CD14-positive monocyte (primary cell): Measurements from ENCODE around the gene ACBD6. TPM values are rescaled to one million over a fixed set of nuclear protein-coding genes. Genes with fewer than 3 reads are reported as not detected.

Experiments used
- DNase-seq, 3 donors: peaks; one replicate each; pipeline ENCODE4 v3.0.0-alpha.2; 2011 to 2022
- H2AFZ ChIP-seq: 2 replicates; pipeline ENCODE4 v1.6.0; 2012; ENCODE audit warnings: mild to moderate bottlenecking, low read depth, low read length, inconsistent platforms; ENCODE audit not compliant: insufficient read depth, poor library complexity, severe bottlenecking
- H3K27ac ChIP-seq, 2 donors: 1 replicate in 1 of 2; 2 replicates in 1 of 2; pipeline ENCODE4 v1.5.1; 2012 to 2013; ENCODE audit warnings: low read length in 2 of 2, control low read depth in 1 of 2, inconsistent platforms in 1 of 2, low read depth in 1 of 2, mild to moderate bottlenecking in 1 of 2
- H3K27me3 ChIP-seq, 2 donors: one replicate each; pipeline versions ENCODE4 v1.6.0 to v1.6.1; 2011 to 2013; ENCODE audit warnings: low read length in 2 of 2; ENCODE audit not compliant: control insufficient read depth in 2 of 2, insufficient read depth in 2 of 2
- H3K36me3 ChIP-seq, 2 donors: replicated peaks in 1 of 2; 1 replicate in 1 of 2; 2 replicates in 1 of 2; pipeline versions ENCODE4 v1.5.1 to v1.6.1; 2012 to 2013; ENCODE audit warnings: low read length in 2 of 2, control low read depth in 1 of 2, inconsistent platforms in 1 of 2, mild to moderate bottlenecking in 1 of 2; ENCODE audit not compliant: insufficient read depth in 2 of 2, control insufficient read depth in 1 of 2
- H3K4me1 ChIP-seq, 2 donors: 1 replicate in 1 of 2; 2 replicates in 1 of 2; pipeline versions ENCODE4 v1.5.1 to v1.6.1; 2012 to 2013; ENCODE audit warnings: low read length in 2 of 2, control low read depth in 1 of 2, inconsistent platforms in 1 of 2, mild to moderate bottlenecking in 1 of 2, moderate library complexity in 1 of 2; ENCODE audit not compliant: insufficient read depth in 2 of 2, control insufficient read depth in 1 of 2
- H3K4me2 ChIP-seq: replicated peaks from 2 replicates; pipeline ENCODE3; 2012; ENCODE audit warnings: low read length, moderate library complexity, mild to moderate bottlenecking; ENCODE audit not compliant: poor library complexity, severe bottlenecking; ENCODE audit errors: extremely low read depth
- H3K4me3 ChIP-seq, 3 experiments: fragments of 200-600 bp in 1 of 3; sonication (generic) in 1 of 3; replicated peaks in 1 of 3; 1 replicate in 2 of 3; 2 replicates in 1 of 3; pipeline ENCODE4 v1.5.1; 2011 to 2013; ENCODE audit warnings: low read length in 3 of 3, mild to moderate bottlenecking in 3 of 3, control low read depth in 2 of 3, low read depth in 2 of 3, inconsistent platforms in 1 of 3, moderate library complexity in 1 of 3
- H3K79me2 ChIP-seq: 2 replicates; pipeline ENCODE4 v1.6.0; 2012; ENCODE audit warnings: mild to moderate bottlenecking, control low read depth, inconsistent platforms, low read length, moderate library complexity; ENCODE audit not compliant: insufficient read depth
- H3K9ac ChIP-seq: 2 replicates; pipeline ENCODE4 v1.6.0; 2017; ENCODE audit warnings: low read length, mild to moderate bottlenecking; ENCODE audit not compliant: insufficient read depth, poor library complexity, severe bottlenecking
- H3K9me3 ChIP-seq, 2 donors: replicated peaks in 1 of 2; 1 replicate in 1 of 2; 2 replicates in 1 of 2; pipeline versions ENCODE4 v1.5.1 to v1.6.1; 2012 to 2013; ENCODE audit warnings: low read length in 2 of 2, control low read depth in 1 of 2; ENCODE audit not compliant: control insufficient read depth in 1 of 2, insufficient read depth in 1 of 2
- H4K20me1 ChIP-seq: 2 replicates; pipeline ENCODE4 v1.6.0; 2012; ENCODE audit warnings: mild to moderate bottlenecking, low read length, control low read depth, moderate library complexity; ENCODE audit not compliant: insufficient read depth
- H3K27ac Mint-ChIP-seq, 7 donors: one replicate each; pipeline ENCODE4 v1.8.0; 2020; ENCODE audit warnings: mild to moderate bottlenecking in 7 of 7, mixed read lengths in 7 of 7, moderate library complexity in 6 of 7, inconsistent platforms in 2 of 7
- H3K27me3 Mint-ChIP-seq, 3 donors: one replicate each; pipeline ENCODE4 v1.8.0; 2021 to 2022; ENCODE audit warnings: low read depth in 3 of 3, mild to moderate bottlenecking in 3 of 3, mixed read lengths in 3 of 3, moderate library complexity in 3 of 3, inconsistent platforms in 1 of 3
- H3K36me3 Mint-ChIP-seq, 2 donors: one replicate each; pipeline ENCODE4 v1.8.0; 2020; ENCODE audit warnings: mixed read lengths in 2 of 2, inconsistent platforms in 1 of 2, mild to moderate bottlenecking in 1 of 2
- H3K4me1 Mint-ChIP-seq: one replicate; pipeline ENCODE4 v1.8.0; 2020; ENCODE audit warnings: mild to moderate bottlenecking, mixed read lengths
- H3K4me3 Mint-ChIP-seq, 2 donors: one replicate each; pipeline ENCODE4 v1.8.0; 2020; ENCODE audit warnings: mild to moderate bottlenecking in 2 of 2, mixed read lengths in 2 of 2, moderate library complexity in 1 of 2
- H3K9me3 Mint-ChIP-seq, 7 donors: one replicate each; pipeline ENCODE4 v1.8.0; 2020 to 2022; ENCODE audit warnings: mixed read lengths in 7 of 7, mild to moderate bottlenecking in 6 of 7, moderate library complexity in 6 of 7, inconsistent platforms in 2 of 7
- WGBS: methylation state at CpG from one replicate; pipeline ENCODE4 v1.1.5; 2013; ENCODE audit warnings: missing lambda C conversion rate; ENCODE audit not compliant: insufficient coverage; 5-methylcytosine and 5-hydroxymethylcytosine counted together
- intact Hi-C, 2 donors: fragments of 100-400 bp; cut with micrococcal nuclease; formaldehyde crosslinking; loops; one replicate each; pipeline versions ENCODE4 v1.15.0 to v1.15.1; 2023
- polyA plus RNA-seq, 3 donors: library from polyadenylated mRNA; depleted of rRNA in 1 of 3; unstranded in 2 of 3; stranded (reverse) in 1 of 3; fragments of 300-500 nt in 2 of 3; fragments of >200 nt in 1 of 3; fragmentation: Illumina TruSeq in 2 of 3; gene quantifications; 1 replicate in 2 of 3; 2 replicates in 1 of 3; pipeline ENCODE4 v1.2.3, GENCODE V29; 2012 to 2021
- TF ChIP-seq, protein P1 (sequence below): fragments of 200-600 bp; IDR thresholded peaks from one replicate; pipeline ENCODE4 v1.8.0; 2022; ENCODE audit warnings: antibody characterized with exemption, mild to moderate bottlenecking

Gene ACBD6
- polyA plus RNA-seq, 3 donors: 19.3 to 35.3 (median 19.7) TPM

DNA sequence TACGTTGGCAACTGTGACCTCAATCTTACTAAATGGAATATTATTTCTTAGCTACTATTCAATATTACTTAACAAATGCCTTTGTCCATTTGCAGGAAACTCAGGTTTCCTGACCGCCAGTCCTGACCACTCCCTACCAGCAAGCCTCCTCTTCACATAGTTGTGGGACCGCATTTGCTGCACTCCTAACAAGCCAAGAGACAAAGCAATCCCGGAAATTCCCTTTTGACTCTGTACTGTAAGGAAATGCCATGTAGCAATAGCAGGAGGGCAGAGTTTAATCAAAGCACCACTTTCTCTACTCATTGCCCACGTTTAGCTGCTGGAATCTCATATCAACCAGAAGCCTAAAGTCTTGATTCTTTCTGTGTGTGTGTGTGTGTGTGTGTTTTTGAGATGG, 28.1 kb upstream of the ACBD6 start:
- intact Hi-C loops: loop anchor here in 1 of 2 donors (5.0 kb wide), 1 partner anchor 332 kb away; no protein-coding TSS in a partner anchor
- Histone ChIP-seq H3K36me3 (no peaks in the 10 kb centered on the region), H2AFZ (no peak overlapping the region), H3K27ac (no peak overlapping the region), H3K4me2 (no peak overlapping the region), H3K4me1 (peaks cover 0 to 2% of the 10 kb centered on the region in 2 donors), H4K20me1 (no peaks in the 10 kb centered on the region), H3K9ac (no peak overlapping the region), H3K27me3 (no peaks in the 10 kb centered on the region), H3K9me3 (no peaks in the 10 kb centered on the region), H3K4me3 (no peak overlapping the region), H3K79me2 (no peaks in the 10 kb centered on the region)
- no peaks in the 10 kb centered on the region for H3K9me3 Mint-ChIP-seq
- peaks cover 3% of the 10 kb centered on the region for H3K4me1 Mint-ChIP-seq
- H3K4me3 Mint-ChIP-seq: no peak overlapping the region
- DNase-seq: peak in 1 of 3 donors; percentile 29
- WGBS: no CpG with 5 or more reads among the region's 5 CpGs
- peaks cover 0 to 4% (median 0%) of the 10 kb centered on the region in 3 donors for H3K27me3 Mint-ChIP-seq
- TF ChIP-seq, protein P1, sequence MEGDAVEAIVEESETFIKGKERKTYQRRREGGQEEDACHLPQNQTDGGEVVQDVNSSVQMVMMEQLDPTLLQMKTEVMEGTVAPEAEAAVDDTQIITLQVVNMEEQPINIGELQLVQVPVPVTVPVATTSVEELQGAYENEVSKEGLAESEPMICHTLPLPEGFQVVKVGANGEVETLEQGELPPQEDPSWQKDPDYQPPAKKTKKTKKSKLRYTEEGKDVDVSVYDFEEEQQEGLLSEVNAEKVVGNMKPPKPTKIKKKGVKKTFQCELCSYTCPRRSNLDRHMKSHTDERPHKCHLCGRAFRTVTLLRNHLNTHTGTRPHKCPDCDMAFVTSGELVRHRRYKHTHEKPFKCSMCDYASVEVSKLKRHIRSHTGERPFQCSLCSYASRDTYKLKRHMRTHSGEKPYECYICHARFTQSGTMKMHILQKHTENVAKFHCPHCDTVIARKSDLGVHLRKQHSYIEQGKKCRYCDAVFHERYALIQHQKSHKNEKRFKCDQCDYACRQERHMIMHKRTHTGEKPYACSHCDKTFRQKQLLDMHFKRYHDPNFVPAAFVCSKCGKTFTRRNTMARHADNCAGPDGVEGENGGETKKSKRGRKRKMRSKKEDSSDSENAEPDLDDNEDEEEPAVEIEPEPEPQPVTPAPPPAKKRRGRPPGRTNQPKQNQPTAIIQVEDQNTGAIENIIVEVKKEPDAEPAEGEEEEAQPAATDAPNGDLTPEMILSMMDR: no peak
- no peak overlapping the region for H3K27ac Mint-ChIP-seq
- H3K36me3 Mint-ChIP-seq: no peaks in the 10 kb centered on the region

DNA sequence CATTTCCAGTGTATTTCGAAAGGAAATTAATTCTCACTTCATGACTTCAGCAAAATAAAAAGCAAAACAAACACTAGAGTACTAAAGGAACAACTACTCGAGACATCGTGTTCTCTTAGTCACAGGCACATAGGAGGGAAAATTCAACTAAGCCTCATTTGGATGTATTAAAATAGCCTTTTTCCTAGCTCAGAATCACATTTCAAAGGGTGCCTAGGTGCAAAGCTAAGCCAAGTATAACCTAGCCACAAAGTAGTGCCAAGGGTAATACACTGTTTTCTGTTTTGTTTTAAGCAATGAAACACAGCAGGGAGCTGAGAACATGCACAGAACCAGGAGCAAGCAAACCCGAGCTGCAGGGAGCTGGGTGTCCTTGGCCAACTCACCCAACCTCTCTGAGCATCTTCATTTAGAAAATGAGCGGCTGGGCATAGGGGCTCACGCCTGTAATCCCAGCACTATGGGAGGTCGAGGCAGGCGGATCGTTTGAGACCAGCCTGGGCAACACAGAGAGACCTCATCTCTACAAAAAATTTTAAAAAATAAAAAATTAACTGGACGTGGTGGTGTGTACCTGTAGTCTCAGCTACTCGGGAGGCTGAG, 26.6 kb upstream of the ACBD6 start:
- H3K9me3 ChIP-seq: no peaks in the 10 kb centered on the region
- H3K9ac ChIP-seq: no peak overlapping the region
- no peaks in the 10 kb centered on the region for H3K27me3 ChIP-seq
- TF ChIP-seq, protein P1: no peak
- H3K4me3 ChIP-seq: no peak overlapping the region
- no peaks in the 10 kb centered on the region for H3K9me3 Mint-ChIP-seq
- intact Hi-C loops: no loop called here
- H3K27me3 Mint-ChIP-seq: peaks cover 0 to 4% (median 0%) of the 10 kb centered on the region in 3 donors
- H2AFZ ChIP-seq: no peak overlapping the region
- no peak overlapping the region for H3K4me3 Mint-ChIP-seq
- H3K36me3 ChIP-seq: no peaks in the 10 kb centered on the region
- no peak for DNase-seq
- no peak overlapping the region for H3K4me2 ChIP-seq
- H3K27ac Mint-ChIP-seq: no peak overlapping the region
- H3K4me1 Mint-ChIP-seq: peaks cover 10% of the 10 kb centered on the region
- WGBS: 80% methylated on average over 2 of the region's 11 CpGs
- H4K20me1 ChIP-seq: no peaks in the 10 kb centered on the region
- no peak overlapping the region for H3K27ac ChIP-seq
- no peaks in the 10 kb centered on the region for H3K36me3 Mint-ChIP-seq
- no peaks in the 10 kb centered on the region for H3K79me2 ChIP-seq
- H3K4me1 ChIP-seq: peaks cover 5 to 8% of the 10 kb centered on the region in 2 donors
